AG04449 (cell line): ENCODE data around the gene HTRA1.

Experiments
- CTCF ChIA-PET: fragments of 350-600 bp; formaldehyde crosslinking; extraction: SDS; loops from one replicate; lab custom pipeline; 2021; ENCODE audit warnings: antibody characterized with exemption; lab: Yijun Ruan, JAX
- POLR2A ChIA-PET: fragments of 400-600, 350-600 bp; formaldehyde crosslinking; extraction: SDS; loops from one replicate; lab custom pipeline; 2020; ENCODE audit warnings: antibody characterized with exemption, inconsistent platforms; lab: Yijun Ruan, JAX
- DNase-seq: peaks from one replicate; pipeline ENCODE4 v3.0.0-alpha.2; 2010; ENCODE audit warnings: low read depth, low spot score
- H3K4me3 ChIP-seq: 2 replicates; pipeline ENCODE4 v1.5.1; 2011; ENCODE audit warnings: low read depth, mild to moderate bottlenecking, control low read depth, low read length
- CTCF ChIP-seq: IDR thresholded peaks from one replicate; pipeline ENCODE4 v1.5.1; 2011; ENCODE audit warnings: mild to moderate bottlenecking, moderate library complexity, low read length, control low read depth, inconsistent platforms; ENCODE audit not compliant: insufficient read depth; ENCODE audit errors: missing control alignments

Gene HTRA1

DNA sequence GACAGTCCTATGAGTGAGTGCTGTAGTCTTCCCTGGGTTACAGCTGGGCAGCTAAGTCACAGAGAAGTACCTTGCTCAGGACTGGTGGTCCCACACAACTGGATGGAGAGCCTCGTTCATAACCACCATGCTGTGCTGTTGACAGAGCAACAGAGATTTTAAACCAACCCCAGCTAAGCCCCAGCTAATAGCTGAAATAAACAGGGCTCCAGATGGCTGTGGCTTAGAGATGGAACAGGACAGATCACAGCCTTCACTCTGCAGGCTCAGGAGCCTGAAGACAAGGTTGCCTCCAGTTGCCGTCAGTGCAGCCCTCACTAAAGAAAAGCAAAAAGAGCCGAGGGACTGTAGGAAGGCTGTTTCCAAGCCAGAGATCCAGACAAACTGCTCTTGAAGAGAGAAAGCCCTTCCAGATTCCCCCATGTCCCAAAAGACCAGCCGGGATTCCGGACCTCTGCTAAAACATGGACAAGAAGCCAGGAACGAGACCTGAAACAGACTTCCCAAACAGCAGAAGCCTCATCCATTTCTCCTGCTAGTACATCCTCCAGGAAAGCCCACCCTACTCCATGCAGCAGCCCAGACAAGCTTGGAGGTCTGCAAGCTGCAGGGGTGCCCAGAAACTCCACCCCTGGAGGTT is 4.2 kb downstream of the HTRA1 start:
- TF ChIP-seq CTCF: no peak
- ChIA-PET CTCF (interaction anchor here (6.3 kb wide), 1 partner anchor 100 kb away, joined by 29 read pairs; no protein-coding TSS in a partner anchor), POLR2A (no interaction called here)
- H3K4me3 ChIP-seq: no peak overlapping the region
- DNase-seq: no peak

DNA sequence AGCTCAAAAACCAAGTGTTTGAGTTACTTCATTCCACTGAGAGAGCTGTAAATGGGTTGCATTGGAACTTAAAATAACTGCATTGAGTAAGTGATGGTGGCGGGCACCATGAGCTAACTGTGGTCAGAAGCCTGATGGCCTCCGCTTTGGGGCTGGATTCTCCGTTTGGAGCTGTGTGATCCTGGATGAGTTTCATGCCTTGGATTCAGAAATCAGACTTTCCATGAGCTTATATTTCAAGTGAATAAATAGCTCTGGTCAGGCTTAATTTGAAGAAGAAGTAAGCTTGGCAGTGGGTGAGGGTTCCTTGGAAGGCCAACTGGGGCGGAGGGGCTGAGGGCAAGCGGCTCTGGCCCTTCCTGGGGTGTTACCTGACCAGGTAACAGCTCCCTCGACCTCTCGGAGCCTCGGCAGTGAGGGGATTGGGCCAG is 5.6 kb downstream of the HTRA1 start:
- no peak for DNase-seq
- ChIA-PET POLR2A (interaction anchor here (1.0 kb wide), 1 partner anchor 28 kb away, joined by 3 read pairs; no protein-coding TSS in a partner anchor), CTCF (interaction anchor here (0.9 to 6.3 kb wide), 3 partner anchors 32 to 170 kb away, joined by 3 to 29 read pairs (median 3); no protein-coding TSS in a partner anchor)
- no peak overlapping the region for H3K4me3 ChIP-seq
- no peak for TF ChIP-seq CTCF

DNA sequence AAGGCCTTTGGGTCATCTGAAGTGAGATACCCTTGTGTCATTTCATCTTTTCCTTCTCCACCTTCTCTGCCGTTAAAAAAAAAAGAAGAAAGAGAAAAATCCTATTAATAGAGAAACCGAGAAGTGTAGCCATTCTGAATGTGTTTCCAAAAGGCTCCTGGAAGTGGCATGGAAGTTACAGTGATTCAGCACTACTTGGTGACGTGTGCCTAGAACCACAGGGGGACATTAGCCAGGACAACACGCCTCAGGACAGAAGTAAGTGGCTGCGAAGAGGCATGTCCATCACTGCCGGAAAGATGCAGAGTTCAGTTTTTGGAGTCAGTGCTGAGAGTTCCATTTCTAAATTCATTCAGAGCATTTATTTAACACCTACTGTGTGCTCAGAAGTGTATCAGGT is 6.3 kb downstream of the HTRA1 start:
- ChIA-PET POLR2A (interaction anchor here (1.0 kb wide), 1 partner anchor 27 kb away, joined by 3 read pairs; no protein-coding TSS in a partner anchor), CTCF (interaction anchor here (0.9 to 6.3 kb wide), 4 partner anchors 31 to 98 kb away, joined by 3 to 29 read pairs (median 4); no protein-coding TSS in a partner anchor)
- TF ChIP-seq CTCF: no peak
- H3K4me3 ChIP-seq: no peak overlapping the region
- DNase-seq: no peak

- no peak for DNase-seq
- ChIA-PET CTCF (interaction anchor here (1.1 to 6.3 kb wide), 7 partner anchors 10 to 170 kb away, joined by 3 to 29 read pairs (median 4); no protein-coding TSS in a partner anchor), POLR2A (interaction anchor here (0.8 to 1.6 kb wide), 8 partner anchors 8 to 167 kb away, joined by 3 to 10 read pairs (median 5); partner anchors contain the start of gene PLEKHA1)
- no peak overlapping the region for H3K4me3 ChIP-seq
- TF ChIP-seq CTCF: no peak
These were observed 7.1 kb downstream of the HTRA1 start for GRCh38 chr10:122468307-122468925.

DNA sequence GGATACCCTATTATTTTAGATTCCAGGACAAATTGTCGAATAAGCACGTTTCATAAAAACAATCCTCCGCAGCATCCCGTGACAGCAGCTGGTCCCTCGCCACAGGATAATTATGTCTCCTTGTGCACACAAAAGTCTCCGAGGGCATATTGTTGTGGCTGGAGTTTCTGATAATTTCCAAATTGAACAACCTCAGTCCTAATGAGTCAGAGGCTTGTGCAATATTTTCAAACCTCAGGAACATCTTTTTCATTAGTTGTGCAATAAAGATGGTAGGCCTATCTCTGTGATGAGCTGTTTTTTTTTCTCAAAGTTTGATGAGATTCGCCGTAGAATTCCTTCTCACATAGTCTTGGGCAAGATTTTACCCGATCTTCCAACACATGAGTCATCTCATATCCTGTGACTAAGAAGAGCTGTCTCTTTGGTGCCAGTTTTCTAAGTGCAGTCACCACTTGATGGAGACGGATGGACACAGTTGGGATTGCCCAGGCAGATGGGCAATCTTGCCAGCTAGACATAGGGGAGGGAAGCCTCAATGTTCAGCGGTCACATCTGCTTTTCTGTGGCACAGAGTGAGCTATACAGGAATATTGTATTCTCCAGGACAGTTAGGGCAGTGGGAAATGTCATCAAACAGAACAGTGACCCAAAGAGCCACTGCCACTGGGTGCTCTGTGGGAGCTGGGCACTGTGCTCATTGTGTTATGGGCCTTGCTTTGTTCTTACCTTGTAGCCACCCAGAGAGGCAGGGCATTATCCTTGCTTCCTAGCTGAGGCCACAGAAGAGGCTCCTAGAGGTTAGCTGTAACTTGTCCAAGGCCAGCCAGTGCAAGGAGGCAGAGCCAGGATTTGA is 7.8 kb downstream of the HTRA1 start:
- ChIA-PET POLR2A (interaction anchor here (0.8 to 1.6 kb wide), 9 partner anchors 9 to 168 kb away, joined by 3 to 10 read pairs (median 4); partner anchors contain the start of gene PLEKHA1), CTCF (interaction anchor here (1.1 to 6.3 kb wide), 8 partner anchors 9 to 170 kb away, joined by 3 to 29 read pairs (median 4); no protein-coding TSS in a partner anchor)
- TF ChIP-seq CTCF: no peak
- H3K4me3 ChIP-seq: no peak overlapping the region
- DNase-seq: peak; percentile 97
